WTC11 (cell line): ENCODE data around the gene TAF3. TPM values are rescaled to one million over a fixed set of nuclear protein-coding genes. Genes with fewer than 3 reads are reported as not detected.

Experiments used
- ATAC-seq: fragments of 200-7000 bp; cut with Tn5 transposase; 2 replicates; pipeline ENCODE4 v1.10.0; 2021; ENCODE audit warnings: mild to moderate bottlenecking, moderate library complexity
- CTCF ChIA-PET: fragments of 300-600 bp; sonication (Branson Sonifier 250); formaldehyde crosslinking; loops from one replicate; lab custom pipeline; 2021; ENCODE audit warnings: antibody characterized with exemption; lab: Charles Lee
- POLR2A ChIA-PET: fragments of 350-600 bp; sonication (Branson Sonifier 250); formaldehyde crosslinking; loops from one replicate; lab custom pipeline; 2021; ENCODE audit warnings: antibody characterized with exemption; lab: Charles Lee
- DNase-seq: peaks from one replicate; pipeline ENCODE4 v3.0.0; 2021; ENCODE audit warnings: low spot score
- H3K27ac Mint-ChIP-seq: 2 replicates; pipeline ENCODE4 v1.8.0; 2021; ENCODE audit warnings: mixed read lengths
- H3K27me3 Mint-ChIP-seq: 2 replicates; pipeline ENCODE4 v1.8.0; 2021; ENCODE audit warnings: low read depth, mild to moderate bottlenecking, moderate library complexity, mixed read lengths
- H3K36me3 Mint-ChIP-seq: 2 replicates; pipeline ENCODE4 v1.8.0; 2021; ENCODE audit warnings: mixed read lengths
- H3K4me1 Mint-ChIP-seq: 2 replicates; pipeline ENCODE4 v1.8.0; 2022; ENCODE audit warnings: mixed read lengths
- H3K4me3 Mint-ChIP-seq: 2 replicates; pipeline ENCODE4 v1.8.0; 2021; ENCODE audit warnings: mild to moderate bottlenecking, moderate library complexity, mixed read lengths
- H3K9me3 Mint-ChIP-seq: 2 replicates; pipeline ENCODE4 v1.8.0; 2021; ENCODE audit warnings: mixed read lengths
- CREM ChIP-seq: sonication (generic); formaldehyde crosslinking; IDR thresholded peaks from 2 replicates; pipeline ENCODE4 v1.8.1; 2022; ENCODE audit warnings: mild to moderate bottlenecking, missing genetic modification reagents, moderate library complexity
- ELF4 ChIP-seq: sonication (generic); formaldehyde crosslinking; IDR thresholded peaks from 2 replicates; pipeline ENCODE4 v1.8.1; 2022; ENCODE audit warnings: low read depth, mild to moderate bottlenecking, moderate library complexity, missing genetic modification reagents
- FOXP1 ChIP-seq: sonication (generic); formaldehyde crosslinking; IDR thresholded peaks from 2 replicates; pipeline ENCODE4 v1.8.0; 2022; ENCODE audit warnings: missing genetic modification reagents, mild to moderate bottlenecking, moderate library complexity, borderline replicate concordance
- GTF2I ChIP-seq: fragments of 250-450 bp; sonication (Bioruptor Pico); conservative IDR thresholded peaks from 2 replicates; pipeline ENCODE4 v1.4.0; 2021; ENCODE audit warnings: mild to moderate bottlenecking
- HMGA2 ChIP-seq: fragments of 250-450 bp; sonication (Bioruptor Pico); IDR thresholded peaks from 2 replicates; pipeline ENCODE4 v1.4.0; 2021; ENCODE audit warnings: mild to moderate bottlenecking, moderate library complexity
- IRF2 ChIP-seq: sonication (generic); formaldehyde crosslinking; IDR thresholded peaks from 2 replicates; pipeline ENCODE4 v1.8.0; 2022; ENCODE audit warnings: low read depth, missing genetic modification reagents, borderline replicate concordance
- MXD4 ChIP-seq: fragments of 250-450 bp; sonication (Bioruptor Pico); IDR thresholded peaks from 2 replicates; pipeline ENCODE4 v1.8.0; 2021; ENCODE audit warnings: mild to moderate bottlenecking, moderate library complexity, borderline replicate concordance
- NFE2L1 ChIP-seq: sonication (generic); formaldehyde crosslinking; IDR thresholded peaks from 2 replicates; pipeline ENCODE4 v1.8.1; 2023; ENCODE audit warnings: missing genetic modification reagents
- RORB ChIP-seq: fragments of 250-450 bp; sonication (Bioruptor Pico); IDR thresholded peaks from 2 replicates; pipeline ENCODE4 v1.9.0; 2021; ENCODE audit warnings: mild to moderate bottlenecking
- TP53 ChIP-seq: sonication (generic); formaldehyde crosslinking; IDR thresholded peaks from 2 replicates; pipeline ENCODE4 v1.8.1; 2023; ENCODE audit warnings: mild to moderate bottlenecking, missing genetic modification reagents
- ZNF138 ChIP-seq: sonication (generic); formaldehyde crosslinking; conservative IDR thresholded peaks from 2 replicates; pipeline ENCODE4 v1.8.1; 2022; ENCODE audit warnings: mild to moderate bottlenecking, moderate library complexity, missing genetic modification reagents
- ZNF232 ChIP-seq: sonication (generic); formaldehyde crosslinking; IDR thresholded peaks from 2 replicates; pipeline ENCODE4 v1.8.0; 2022; ENCODE audit warnings: mild to moderate bottlenecking, missing genetic modification reagents
- ZNF396 ChIP-seq: fragments of 250-450 bp; sonication (Bioruptor Pico); IDR thresholded peaks from 2 replicates; pipeline ENCODE4 v1.8.0; 2021; ENCODE audit warnings: mild to moderate bottlenecking, moderate library complexity, borderline replicate concordance
- ZNF416 ChIP-seq: fragments of 250-450 bp; sonication (Bioruptor Pico); IDR thresholded peaks from 2 replicates; pipeline ENCODE4 v1.9.0; 2021; ENCODE audit warnings: mild to moderate bottlenecking, inconsistent platforms
- ZNF423 ChIP-seq: fragments of 250-450 bp; sonication (Bioruptor Pico); IDR thresholded peaks from 2 replicates; pipeline ENCODE4 v2.1.2; 2022; ENCODE audit warnings: mild to moderate bottlenecking, moderate library complexity
- total RNA-seq: library from RNA; stranded (reverse); gene quantifications from 3 replicates; pipeline ENCODE4 v1.2.3, GENCODE V29; 2021
- TF ChIP-seq, protein P1 (sequence below): sonication (generic); formaldehyde crosslinking; IDR thresholded peaks from 2 replicates; pipeline ENCODE4 v1.8.1; 2022; ENCODE audit warnings: mild to moderate bottlenecking, missing genetic modification reagents, moderate library complexity, borderline replicate concordance
- TF ChIP-seq, protein P2 (sequence below): sonication (generic); formaldehyde crosslinking; IDR thresholded peaks from 2 replicates; pipeline ENCODE4 v1.8.1; 2022; ENCODE audit warnings: low read depth, missing genetic modification reagents, borderline replicate concordance
- TF ChIP-seq, protein P3 (sequence below): sonication (generic); formaldehyde crosslinking; IDR thresholded peaks from 2 replicates; pipeline ENCODE4 v1.8.0; 2022; ENCODE audit warnings: missing genetic modification reagents
- TF ChIP-seq, protein P4 (sequence below): fragments of 250-450 bp; sonication (Bioruptor Pico); conservative IDR thresholded peaks from 2 replicates; pipeline ENCODE4 v1.9.0; 2021; ENCODE audit warnings: mild to moderate bottlenecking
- TF ChIP-seq, protein P5 (sequence below): sonication (generic); formaldehyde crosslinking; IDR thresholded peaks from 2 replicates; pipeline ENCODE4 v1.8.1; 2023; ENCODE audit warnings: mild to moderate bottlenecking, missing genetic modification reagents, borderline replicate concordance
- TF ChIP-seq, protein P6 (sequence below): fragments of 250-450 bp; sonication (Bioruptor Pico); IDR thresholded peaks from 2 replicates; pipeline ENCODE4 v1.9.0; 2021; ENCODE audit warnings: moderate library complexity, mild to moderate bottlenecking, inconsistent platforms, borderline replicate concordance

TAF3 gene
- total RNA-seq, 1 experiment from 2014 or later, result 8.9 TPM

DNA sequence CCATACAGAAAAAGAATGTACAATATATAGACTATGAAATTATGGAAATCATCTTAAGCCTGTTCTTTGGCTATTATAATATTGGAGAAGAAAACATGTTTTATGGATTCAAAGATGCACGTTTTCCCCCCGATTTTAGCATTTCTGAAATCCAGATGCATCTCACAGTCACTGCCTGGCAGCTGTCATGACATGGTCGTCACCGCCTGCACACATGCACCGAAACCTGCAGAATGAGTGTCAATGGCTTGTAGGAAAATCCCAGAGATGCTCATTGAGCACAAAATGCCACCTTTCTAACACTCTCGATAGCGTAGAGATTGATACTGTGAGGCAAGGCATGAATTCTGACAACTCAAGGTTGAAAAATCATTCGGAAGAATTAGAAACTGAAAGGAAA, 115.5 kb downstream of the TAF3 start:
- no peaks in the 10 kb centered on the region for H3K36me3 Mint-ChIP-seq

DNA sequence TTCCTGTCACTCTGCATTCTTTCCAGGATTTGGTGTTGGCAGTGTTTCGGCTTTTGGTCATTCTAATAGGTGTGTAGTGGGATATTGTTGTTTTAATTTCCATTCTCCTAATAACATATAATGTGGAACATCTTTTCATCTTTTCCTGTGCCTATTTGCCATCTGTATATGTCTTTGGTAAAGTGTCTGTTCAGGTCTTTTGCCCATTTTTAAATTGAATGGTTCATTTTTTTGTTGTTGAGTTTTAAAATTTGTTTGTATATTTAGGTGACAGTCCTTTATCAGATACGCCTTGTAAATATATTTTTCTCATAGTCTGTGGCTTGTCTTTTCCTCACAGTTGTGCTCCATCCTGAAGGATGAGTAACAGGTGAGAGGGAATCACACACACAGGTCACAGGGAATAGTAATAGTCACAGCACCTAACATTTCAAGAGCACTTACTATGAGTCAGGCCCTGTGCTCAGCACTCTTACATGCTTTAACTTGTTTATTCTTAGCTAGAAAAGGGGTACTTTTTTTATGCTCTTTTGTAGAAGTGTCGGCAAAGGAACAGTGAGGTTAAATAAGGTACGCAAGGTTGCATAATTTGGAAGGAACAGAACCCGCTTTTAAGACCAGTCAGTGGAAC, 119.1 kb downstream of the TAF3 start:
- H3K4me1 Mint-ChIP-seq, result peaks cover under 1% of the 10 kb centered on the region
- peaks cover 9% of the 10 kb centered on the region for H3K9me3 Mint-ChIP-seq
- no peaks in the 10 kb centered on the region for H3K27me3 Mint-ChIP-seq
- ChIA-PET POLR2A (no interaction called here), CTCF (no interaction called here)
- H3K36me3 Mint-ChIP-seq, result no peaks in the 10 kb centered on the region
- no peak for ATAC-seq
- H3K4me3 Mint-ChIP-seq, result no peak overlapping the region
- no peak for DNase-seq
- no peak overlapping the region for H3K27ac Mint-ChIP-seq
- TF ChIP-seq IRF2 (CRISPR knock-in tag) (no peak), HMGA2 (no peak), ZNF138 (CRISPR knock-in tag) (no peak), CREM (CRISPR knock-in tag) (no peak), RORB (CRISPR knock-in tag) (no peak), ELF4 (CRISPR knock-in tag) (no peak), ZNF416 (CRISPR knock-in tag) (no peak), GTF2I (CRISPR knock-in tag) (no peak), ZNF396 (CRISPR knock-in tag) (no peak)
- TF ChIP-seq, protein P1, sequence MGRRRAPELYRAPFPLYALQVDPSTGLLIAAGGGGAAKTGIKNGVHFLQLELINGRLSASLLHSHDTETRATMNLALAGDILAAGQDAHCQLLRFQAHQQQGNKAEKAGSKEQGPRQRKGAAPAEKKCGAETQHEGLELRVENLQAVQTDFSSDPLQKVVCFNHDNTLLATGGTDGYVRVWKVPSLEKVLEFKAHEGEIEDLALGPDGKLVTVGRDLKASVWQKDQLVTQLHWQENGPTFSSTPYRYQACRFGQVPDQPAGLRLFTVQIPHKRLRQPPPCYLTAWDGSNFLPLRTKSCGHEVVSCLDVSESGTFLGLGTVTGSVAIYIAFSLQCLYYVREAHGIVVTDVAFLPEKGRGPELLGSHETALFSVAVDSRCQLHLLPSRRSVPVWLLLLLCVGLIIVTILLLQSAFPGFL (CRISPR knock-in tag), result no peak
- TF ChIP-seq, protein P2, sequence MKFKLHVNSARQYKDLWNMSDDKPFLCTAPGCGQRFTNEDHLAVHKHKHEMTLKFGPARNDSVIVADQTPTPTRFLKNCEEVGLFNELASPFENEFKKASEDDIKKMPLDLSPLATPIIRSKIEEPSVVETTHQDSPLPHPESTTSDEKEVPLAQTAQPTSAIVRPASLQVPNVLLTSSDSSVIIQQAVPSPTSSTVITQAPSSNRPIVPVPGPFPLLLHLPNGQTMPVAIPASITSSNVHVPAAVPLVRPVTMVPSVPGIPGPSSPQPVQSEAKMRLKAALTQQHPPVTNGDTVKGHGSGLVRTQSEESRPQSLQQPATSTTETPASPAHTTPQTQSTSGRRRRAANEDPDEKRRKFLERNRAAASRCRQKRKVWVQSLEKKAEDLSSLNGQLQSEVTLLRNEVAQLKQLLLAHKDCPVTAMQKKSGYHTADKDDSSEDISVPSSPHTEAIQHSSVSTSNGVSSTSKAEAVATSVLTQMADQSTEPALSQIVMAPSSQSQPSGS (CRISPR knock-in tag), result no peak

More for the DNA sequence above, 115.5 kb downstream of the TAF3 start:
- no peak for DNase-seq
- Mint-ChIP-seq H3K27ac (no peak overlapping the region), H3K4me3 (no peak overlapping the region), H3K9me3 (peaks cover 5% of the 10 kb centered on the region; the same call in 1 of the 2 replicates)
- TF ChIP-seq FOXP1, result no peak
- TF ChIP-seq MXD4 (CRISPR knock-in tag), result no peak
- TF ChIP-seq, protein P3, sequence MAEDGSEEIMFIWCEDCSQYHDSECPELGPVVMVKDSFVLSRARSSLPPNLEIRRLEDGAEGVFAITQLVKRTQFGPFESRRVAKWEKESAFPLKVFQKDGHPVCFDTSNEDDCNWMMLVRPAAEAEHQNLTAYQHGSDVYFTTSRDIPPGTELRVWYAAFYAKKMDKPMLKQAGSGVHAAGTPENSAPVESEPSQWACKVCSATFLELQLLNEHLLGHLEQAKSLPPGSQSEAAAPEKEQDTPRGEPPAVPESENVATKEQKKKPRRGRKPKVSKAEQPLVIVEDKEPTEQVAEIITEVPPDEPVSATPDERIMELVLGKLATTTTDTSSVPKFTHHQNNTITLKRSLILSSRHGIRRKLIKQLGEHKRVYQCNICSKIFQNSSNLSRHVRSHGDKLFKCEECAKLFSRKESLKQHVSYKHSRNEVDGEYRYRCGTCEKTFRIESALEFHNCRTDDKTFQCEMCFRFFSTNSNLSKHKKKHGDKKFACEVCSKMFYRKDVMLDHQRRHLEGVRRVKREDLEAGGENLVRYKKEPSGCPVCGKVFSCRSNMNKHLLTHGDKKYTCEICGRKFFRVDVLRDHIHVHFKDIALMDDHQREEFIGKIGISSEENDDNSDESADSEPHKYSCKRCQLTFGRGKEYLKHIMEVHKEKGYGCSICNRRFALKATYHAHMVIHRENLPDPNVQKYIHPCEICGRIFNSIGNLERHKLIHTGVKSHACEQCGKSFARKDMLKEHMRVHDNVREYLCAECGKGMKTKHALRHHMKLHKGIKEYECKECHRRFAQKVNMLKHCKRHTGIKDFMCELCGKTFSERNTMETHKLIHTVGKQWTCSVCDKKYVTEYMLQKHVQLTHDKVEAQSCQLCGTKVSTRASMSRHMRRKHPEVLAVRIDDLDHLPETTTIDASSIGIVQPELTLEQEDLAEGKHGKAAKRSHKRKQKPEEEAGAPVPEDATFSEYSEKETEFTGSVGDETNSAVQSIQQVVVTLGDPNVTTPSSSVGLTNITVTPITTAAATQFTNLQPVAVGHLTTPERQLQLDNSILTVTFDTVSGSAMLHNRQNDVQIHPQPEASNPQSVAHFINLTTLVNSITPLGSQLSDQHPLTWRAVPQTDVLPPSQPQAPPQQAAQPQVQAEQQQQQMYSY, result no peak
- TF ChIP-seq, protein P4, sequence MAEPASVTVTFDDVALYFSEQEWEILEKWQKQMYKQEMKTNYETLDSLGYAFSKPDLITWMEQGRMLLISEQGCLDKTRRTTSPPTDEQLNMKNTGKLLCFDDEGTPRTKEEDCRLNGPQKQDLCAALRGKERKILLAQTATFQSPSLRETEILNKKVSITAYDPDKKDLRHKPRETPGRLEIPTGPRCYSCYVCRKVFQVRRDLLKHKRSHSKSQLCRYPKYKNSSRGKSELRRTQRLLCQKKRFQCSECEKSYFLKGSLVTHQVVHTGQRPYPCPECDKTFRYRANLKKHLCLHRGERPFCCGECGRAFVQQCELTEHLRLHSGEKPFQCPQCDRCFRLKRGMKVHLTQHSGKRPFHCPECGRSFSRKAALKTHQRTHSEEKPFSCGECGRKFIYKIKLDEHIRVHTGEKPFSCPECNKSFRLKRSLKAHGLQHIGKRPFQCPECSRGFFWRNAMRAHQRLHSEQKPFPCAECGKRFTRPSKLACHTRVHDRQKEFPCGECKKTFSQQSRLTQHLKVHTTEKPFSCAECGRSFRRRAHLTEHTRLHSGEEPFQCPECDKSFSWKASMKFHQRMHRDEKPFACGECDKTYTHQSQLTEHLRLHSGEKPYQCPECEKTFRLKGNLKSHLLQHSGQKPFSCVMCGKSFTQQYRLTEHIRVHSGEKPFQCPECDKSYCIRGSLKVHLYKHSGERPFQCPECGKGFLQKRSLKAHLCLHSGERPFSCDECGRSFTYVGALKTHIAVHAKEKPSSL (CRISPR knock-in tag), result no peak
- TF ChIP-seq, protein P5, sequence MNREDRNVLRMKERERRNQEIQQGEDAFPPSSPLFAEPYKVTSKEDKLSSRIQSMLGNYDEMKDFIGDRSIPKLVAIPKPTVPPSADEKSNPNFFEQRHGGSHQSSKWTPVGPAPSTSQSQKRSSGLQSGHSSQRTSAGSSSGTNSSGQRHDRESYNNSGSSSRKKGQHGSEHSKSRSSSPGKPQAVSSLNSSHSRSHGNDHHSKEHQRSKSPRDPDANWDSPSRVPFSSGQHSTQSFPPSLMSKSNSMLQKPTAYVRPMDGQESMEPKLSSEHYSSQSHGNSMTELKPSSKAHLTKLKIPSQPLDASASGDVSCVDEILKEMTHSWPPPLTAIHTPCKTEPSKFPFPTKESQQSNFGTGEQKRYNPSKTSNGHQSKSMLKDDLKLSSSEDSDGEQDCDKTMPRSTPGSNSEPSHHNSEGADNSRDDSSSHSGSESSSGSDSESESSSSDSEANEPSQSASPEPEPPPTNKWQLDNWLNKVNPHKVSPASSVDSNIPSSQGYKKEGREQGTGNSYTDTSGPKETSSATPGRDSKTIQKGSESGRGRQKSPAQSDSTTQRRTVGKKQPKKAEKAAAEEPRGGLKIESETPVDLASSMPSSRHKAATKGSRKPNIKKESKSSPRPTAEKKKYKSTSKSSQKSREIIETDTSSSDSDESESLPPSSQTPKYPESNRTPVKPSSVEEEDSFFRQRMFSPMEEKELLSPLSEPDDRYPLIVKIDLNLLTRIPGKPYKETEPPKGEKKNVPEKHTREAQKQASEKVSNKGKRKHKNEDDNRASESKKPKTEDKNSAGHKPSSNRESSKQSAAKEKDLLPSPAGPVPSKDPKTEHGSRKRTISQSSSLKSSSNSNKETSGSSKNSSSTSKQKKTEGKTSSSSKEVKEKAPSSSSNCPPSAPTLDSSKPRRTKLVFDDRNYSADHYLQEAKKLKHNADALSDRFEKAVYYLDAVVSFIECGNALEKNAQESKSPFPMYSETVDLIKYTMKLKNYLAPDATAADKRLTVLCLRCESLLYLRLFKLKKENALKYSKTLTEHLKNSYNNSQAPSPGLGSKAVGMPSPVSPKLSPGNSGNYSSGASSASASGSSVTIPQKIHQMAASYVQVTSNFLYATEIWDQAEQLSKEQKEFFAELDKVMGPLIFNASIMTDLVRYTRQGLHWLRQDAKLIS, result no peak
- TF ChIP-seq ZNF416 (CRISPR knock-in tag), result no peak
- TF ChIP-seq RORB (CRISPR knock-in tag), result no peak
- no peak for TF ChIP-seq TP53
- TF ChIP-seq ZNF423 (CRISPR knock-in tag), result no peak
- TF ChIP-seq NFE2L1 (CRISPR knock-in tag), result no peak
- TF ChIP-seq ZNF232 (CRISPR knock-in tag), result no peak
- TF ChIP-seq, protein P6, sequence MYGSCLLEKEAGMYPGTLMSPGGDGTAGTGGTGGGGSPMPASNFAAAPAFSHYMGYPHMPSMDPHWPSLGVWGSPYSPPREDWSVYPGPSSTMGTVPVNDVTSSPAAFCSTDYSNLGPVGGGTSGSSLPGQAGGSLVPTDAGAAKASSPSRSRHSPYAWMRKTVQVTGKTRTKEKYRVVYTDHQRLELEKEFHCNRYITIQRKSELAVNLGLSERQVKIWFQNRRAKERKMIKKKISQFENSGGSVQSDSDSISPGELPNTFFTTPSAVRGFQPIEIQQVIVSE, result no peak
- TF ChIP-seq, all 79 proteins: peak for 0
- no peaks in the 10 kb centered on the region for H3K27me3 Mint-ChIP-seq
- POLR2A ChIA-PET, result no interaction called here
- no peaks in the 10 kb centered on the region for H3K4me1 Mint-ChIP-seq
- CTCF ChIA-PET, result no interaction called here
- ATAC-seq, result no peak
